PC-3 (cell line): ENCODE results near the gene REC114. TPM values are rescaled to one million over a fixed set of nuclear protein-coding genes. Genes with fewer than 3 reads are reported as not detected.
"Not testable (repeated sequence)": the region's sequence is repeated elsewhere in the genome, so short reads cannot be mapped to it uniquely, and the experiment has no call there.

Experiments
- ATAC-seq: fragments of 200-7000 bp; cut with Tn5 transposase; 2 replicates; pipeline ENCODE4 v1.9.1; 2020; ENCODE audit warnings: mild to moderate bottlenecking, moderate library complexity
- BruUV-seq: library from RNA; stranded (reverse); fragments of 400-500 nt; replicated peaks from 2 replicates; lab custom pipeline; 2021; lab: Mats Ljungman, UMichigan
- CTCF ChIA-PET: fragments of 300-600 bp; sonication (Branson Sonifier 250); formaldehyde crosslinking; loops from one replicate; lab custom pipeline; 2022; ENCODE audit warnings: antibody characterized with exemption; lab: Charles Lee
- POLR2A ChIA-PET: fragments of 300-600 bp; sonication (Branson Sonifier 250); formaldehyde crosslinking; loops from one replicate; lab custom pipeline; 2022; ENCODE audit warnings: antibody characterized with exemption; ENCODE audit not compliant: unreplicated experiment; lab: Charles Lee
- DNase-seq: peaks from one replicate; pipeline ENCODE4 v3.0.0-alpha.2; 2015
- H2AFZ ChIP-seq: fragments of 300-600 bp; sonication (generic); 2 replicates; pipeline ENCODE4 v1.6.0; 2016; ENCODE audit warnings: antibody characterized with exemption, low read length
- H3F3A ChIP-seq: fragments of 300-600 bp; sonication (generic); one replicate; pipeline ENCODE4 v1.6.0; 2017; ENCODE audit warnings: antibody characterized with exemption, low read length, control low read depth, mild to moderate bottlenecking; ENCODE audit not compliant: unreplicated experiment
- H3K27ac ChIP-seq: fragments of 300-600 bp; sonication (generic); 2 replicates; pipeline ENCODE4 v1.5.1; 2016; ENCODE audit warnings: mild to moderate bottlenecking, low read length
- H3K27me3 ChIP-seq: fragments of 300-600 bp; sonication (generic); 2 replicates; pipeline ENCODE4 v1.6.1; 2016; ENCODE audit warnings: low read length, mixed read lengths
- H3K36me3 ChIP-seq: fragments of 300-600 bp; sonication (generic); 2 replicates; pipeline ENCODE4 v1.6.1; 2016; ENCODE audit warnings: low read depth, mixed run types, low read length, mixed read lengths
- H3K4me1 ChIP-seq: fragments of 300-600 bp; sonication (generic); 2 replicates; pipeline ENCODE4 v1.5.1; 2016; ENCODE audit warnings: low read length; ENCODE audit not compliant: insufficient read depth
- H3K4me2 ChIP-seq: fragments of 300-600 bp; sonication (generic); 2 replicates; pipeline ENCODE4 v1.6.0; 2016; ENCODE audit warnings: low read length
- H3K4me3 ChIP-seq: fragments of 300-600 bp; sonication (generic); 2 replicates; pipeline ENCODE4 v1.5.1; 2016; ENCODE audit warnings: mild to moderate bottlenecking, low read length, mixed read lengths
- H3K79me2 ChIP-seq: fragments of 300-600 bp; sonication (generic); 2 replicates; pipeline ENCODE4 v1.6.1; 2017; ENCODE audit warnings: low read length, mixed read lengths
- H3K9ac ChIP-seq: fragments of 300-600 bp; sonication (generic); 2 replicates; pipeline ENCODE4 v1.6.0; 2016; ENCODE audit warnings: mild to moderate bottlenecking, low read length
- H3K9me2 ChIP-seq: fragments of 300-600 bp; sonication (generic); replicated peaks from 2 replicates; pipeline ENCODE4 v1.6.1; 2016; ENCODE audit warnings: mixed run types, low read length, mixed read lengths
- H3K9me3 ChIP-seq: fragments of 300-600 bp; sonication (generic); 2 replicates; pipeline ENCODE4 v1.6.1; 2016; ENCODE audit warnings: low read length, mixed read lengths
- H4K20me1 ChIP-seq: fragments of 300-600 bp; sonication (generic); 2 replicates; pipeline ENCODE4 v1.6.1; 2016; ENCODE audit warnings: low read length, mixed read lengths
- CTCF ChIP-seq: fragments of 300-600 bp; sonication (generic); conservative IDR thresholded peaks from 2 replicates; pipeline ENCODE4 v1.5.1; 2017; ENCODE audit warnings: antibody characterized with exemption, low read depth, mild to moderate bottlenecking, low read length
- EZH2 ChIP-seq: fragments of 300-600 bp; sonication (generic); IDR thresholded peaks from one replicate; pipeline ENCODE4 v1.6.1; 2017; ENCODE audit warnings: antibody characterized with exemption, mild to moderate bottlenecking, low read length; ENCODE audit not compliant: unreplicated experiment
- EZH2phosphoT487 ChIP-seq: fragments of 300-600 bp; sonication (generic); IDR thresholded peaks from 2 replicates; pipeline ENCODE4 v1.6.1; 2018; ENCODE audit warnings: mild to moderate bottlenecking, antibody characterized with exemption, low read length, borderline replicate concordance
- intact Hi-C: fragments of 100-400 bp; cut with micrococcal nuclease; formaldehyde crosslinking; loops from 2 replicates; pipeline ENCODE4 v1.9.0; 2023
- total RNA-seq: library from RNA; depleted of rRNA; stranded (reverse); fragments of >200 nt; gene quantifications from 2 replicates; pipeline ENCODE4 v1.2.3, GENCODE V29; 2014

REC114 gene
- total RNA-seq, 1 experiment from 2014 or later: not detected

- Histone ChIP-seq H3K9ac (no peak overlapping the region), H3K4me3 (no peak overlapping the region), H3K4me1 (no peaks in the 10 kb centered on the region), H3K4me2 (no peak overlapping the region), H3K9me2 (no peaks in the 10 kb centered on the region), H3K27me3 (peaks cover 37% of the 10 kb centered on the region), H3F3A (no peaks in the 10 kb centered on the region), H2AFZ (no peak overlapping the region), H4K20me1 (no peaks in the 10 kb centered on the region), H3K27ac (no peak overlapping the region), H3K36me3 (no peaks in the 10 kb centered on the region), H3K79me2 (no peaks in the 10 kb centered on the region), H3K9me3 (no peaks in the 10 kb centered on the region)
- TF ChIP-seq EZH2phosphoT487 (no peak), EZH2 (no peak), CTCF (no peak)
- CTCF ChIA-PET: no interaction called here
- DNase-seq: no peak
- BruUV-seq: no TSS peak
- no peak for ATAC-seq
- POLR2A ChIA-PET: interaction anchor here (0.7 kb wide), 1 partner anchor 39 kb away, joined by 3 read pairs; no protein-coding TSS in a partner anchor
- intact Hi-C loops: no loop called here
Measured at GRCh38 chr15:73425510-73425909, 17.5 kb upstream of the REC114 start.

GRCh38 chr15:73426323-73426994 is 16.5 kb upstream of the REC114 start:
- DNase-seq (no peak), ATAC-seq (no peak)
- CTCF ChIA-PET: no interaction called here

GRCh38 chr15:73431329-73431728 is 11.6 kb upstream of the REC114 start:
- intact Hi-C loops, CTCF ChIA-PET, H3K27ac ChIP-seq, H3K79me2 ChIP-seq, H3K9me3 ChIP-seq, H3K4me1 ChIP-seq, POLR2A ChIA-PET, H3K4me2 ChIP-seq, ATAC-seq, H3F3A ChIP-seq, H2AFZ ChIP-seq, DNase-seq, H3K4me3 ChIP-seq, H3K36me3 ChIP-seq, BruUV-seq, H3K9me2 ChIP-seq, H3K9ac ChIP-seq, H4K20me1 ChIP-seq: not testable (repeated sequence)
- peaks cover 66% of the 10 kb centered on the region for H3K27me3 ChIP-seq

More at GRCh38 chr15:73426323-73426994, 16.5 kb upstream of the REC114 start:
- BruUV-seq: no TSS peak
- Histone ChIP-seq H3K4me1 (no peaks in the 10 kb centered on the region), H3K9ac (no peak overlapping the region), H4K20me1 (no peaks in the 10 kb centered on the region), H2AFZ (no peak overlapping the region), H3K9me2 (no peaks in the 10 kb centered on the region), H3K27ac (no peak overlapping the region), H3K9me3 (no peaks in the 10 kb centered on the region), H3K4me3 (no peak overlapping the region), H3K79me2 (no peaks in the 10 kb centered on the region), H3K27me3 (peaks cover 43% of the 10 kb centered on the region), H3F3A (no peaks in the 10 kb centered on the region), H3K4me2 (no peak overlapping the region), H3K36me3 (no peaks in the 10 kb centered on the region)
- TF ChIP-seq EZH2: no peak
- intact Hi-C loops: no loop called here
- POLR2A ChIA-PET: interaction anchor here (0.6 to 0.7 kb wide), 2 partner anchors 10 to 39 kb away, joined by 3 to 13 read pairs; no protein-coding TSS in a partner anchor
